ENCODE measurements around the gene RTP1. TPM values are rescaled to one million over a fixed set of nuclear protein-coding genes. Genes with fewer than 3 reads are reported as not detected.

The RTP1 gene
- total and polyA plus RNA-seq, 9 of the 15 experiments (the other 6 are each of a cell fraction or from before 2014, with no cell fraction given), result not detected

DNA sequence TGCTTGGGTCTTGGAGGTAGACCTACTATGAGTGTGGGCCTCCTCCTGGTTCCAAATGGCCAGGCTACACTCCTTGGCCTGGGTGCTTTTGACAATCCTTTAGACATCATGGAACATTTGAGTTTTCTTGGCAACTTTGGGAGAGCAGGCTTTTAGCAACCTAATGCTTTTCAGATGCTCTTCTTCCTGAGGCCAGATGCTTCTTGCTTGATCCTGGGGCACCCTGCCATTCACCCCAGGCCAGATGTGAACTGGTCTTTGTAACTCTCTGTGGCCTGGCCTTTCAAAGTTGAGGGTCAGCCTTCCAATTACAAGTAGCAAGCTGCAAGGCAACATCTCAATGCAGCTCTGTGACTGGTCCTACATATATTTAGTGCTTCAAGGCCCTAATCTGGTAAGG, 40.5 kb downstream of the RTP1 start:
- Histone ChIP-seq H3K36me3 (ENCODE audit: control insufficient read depth, insufficient read depth, low read length) (no peaks in the 10 kb centered on the region), H3K9ac (ENCODE audit: insufficient read depth in 1 of 2, low read depth in 2 of 2, low read length in 2 of 2) (no peak overlapping the region), H3K79me2 (ENCODE audit: control insufficient read depth, insufficient read depth, low read length) (no peaks in the 10 kb centered on the region), H4K20me1 (replicated peaks; ENCODE audit: control insufficient read depth, insufficient read depth, low read length) (no peaks in the 10 kb centered on the region), H3K4me3 (no peak overlapping the region), H2AFZ (ENCODE audit: low read depth, low read length) (no peak overlapping the region), H3K27ac (ENCODE audit: extremely low read depth, low read depth, low read length) (no peak overlapping the region), H3K4me2 (ENCODE audit: insufficient read depth, low read length) (no peak overlapping the region), H3K4me1 (replicated peaks in 1 of 2; ENCODE audit: control insufficient read depth in 2 of 2, insufficient read depth in 2 of 2, low read length in 2 of 2) (no peaks in the 10 kb centered on the region), H3K9me3 (replicated peaks; ENCODE audit: control insufficient read depth, insufficient read depth, low read depth, low read length) (no peaks in the 10 kb centered on the region), H3K9me1 (ENCODE audit: control insufficient read depth, insufficient read depth, low read length) (no peaks in the 10 kb centered on the region), H3K27me3 (ENCODE audit: control insufficient read depth in 2 of 2, insufficient read depth in 2 of 2, low read length in 2 of 2) (peaks cover 0 to 39% of the 10 kb centered on the region in 2 experiments; a peak in 4 of 5 replicates)
- DNase-seq (ENCODE audit: extremely low read depth in 1 of 4, low spot score in 3 of 4), result no peak
- BruUV-seq (replicated peaks), result no TSS peak
- intact Hi-C loops (cut with micrococcal nuclease), result no loop called here
- no peak for TF ChIP-seq NONO (IDR thresholded peaks at IDR 0.05; ENCODE audit: low read depth in 2 of 2, low read length in 1 of 2)
- TF ChIP-seq, protein P1, sequence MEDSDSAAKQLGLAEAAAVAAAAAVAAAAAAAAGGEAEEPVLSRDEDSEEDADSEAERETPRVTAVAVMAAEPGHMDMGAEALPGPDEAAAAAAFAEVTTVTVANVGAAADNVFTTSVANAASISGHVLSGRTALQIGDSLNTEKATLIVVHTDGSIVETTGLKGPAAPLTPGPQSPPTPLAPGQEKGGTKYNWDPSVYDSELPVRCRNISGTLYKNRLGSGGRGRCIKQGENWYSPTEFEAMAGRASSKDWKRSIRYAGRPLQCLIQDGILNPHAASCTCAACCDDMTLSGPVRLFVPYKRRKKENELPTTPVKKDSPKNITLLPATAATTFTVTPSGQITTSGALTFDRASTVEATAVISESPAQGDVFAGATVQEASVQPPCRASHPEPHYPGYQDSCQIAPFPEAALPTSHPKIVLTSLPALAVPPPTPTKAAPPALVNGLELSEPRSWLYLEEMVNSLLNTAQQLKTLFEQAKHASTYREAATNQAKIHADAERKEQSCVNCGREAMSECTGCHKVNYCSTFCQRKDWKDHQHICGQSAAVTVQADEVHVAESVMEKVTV (CRISPR knock-in tag; IDR thresholded peaks at IDR 0.05), result no peak
- TF ChIP-seq SREBF2 (CRISPR knock-in tag; IDR thresholded peaks at IDR 0.05), result no peak
- TF ChIP-seq, protein P2, sequence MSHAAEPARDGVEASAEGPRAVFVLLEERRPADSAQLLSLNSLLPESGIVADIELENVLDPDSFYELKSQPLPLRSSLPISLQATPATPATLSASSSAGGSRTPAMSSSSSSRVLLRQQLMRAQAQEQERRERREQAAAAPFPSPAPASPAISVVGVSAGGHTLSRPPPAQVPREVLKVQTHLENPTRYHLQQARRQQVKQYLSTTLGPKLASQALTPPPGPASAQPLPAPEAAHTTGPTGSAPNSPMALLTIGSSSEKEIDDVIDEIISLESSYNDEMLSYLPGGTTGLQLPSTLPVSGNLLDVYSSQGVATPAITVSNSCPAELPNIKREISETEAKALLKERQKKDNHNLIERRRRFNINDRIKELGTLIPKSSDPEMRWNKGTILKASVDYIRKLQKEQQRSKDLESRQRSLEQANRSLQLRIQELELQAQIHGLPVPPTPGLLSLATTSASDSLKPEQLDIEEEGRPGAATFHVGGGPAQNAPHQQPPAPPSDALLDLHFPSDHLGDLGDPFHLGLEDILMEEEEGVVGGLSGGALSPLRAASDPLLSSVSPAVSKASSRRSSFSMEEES (CRISPR knock-in tag; IDR thresholded peaks at IDR 0.05), result no peak
- no peak for TF ChIP-seq CBX2 (IDR thresholded peaks at IDR 0.05; ENCODE audit: insufficient read depth, low read length, poor library complexity, severe bottlenecking)
- TF ChIP-seq ZNF77 (CRISPR knock-in tag; IDR thresholded peaks at IDR 0.05), result no peak
- TF ChIP-seq, protein P3, sequence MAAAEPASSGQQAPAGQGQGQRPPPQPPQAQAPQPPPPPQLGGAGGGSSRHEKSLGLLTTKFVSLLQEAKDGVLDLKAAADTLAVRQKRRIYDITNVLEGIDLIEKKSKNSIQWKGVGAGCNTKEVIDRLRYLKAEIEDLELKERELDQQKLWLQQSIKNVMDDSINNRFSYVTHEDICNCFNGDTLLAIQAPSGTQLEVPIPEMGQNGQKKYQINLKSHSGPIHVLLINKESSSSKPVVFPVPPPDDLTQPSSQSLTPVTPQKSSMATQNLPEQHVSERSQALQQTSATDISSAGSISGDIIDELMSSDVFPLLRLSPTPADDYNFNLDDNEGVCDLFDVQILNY (CRISPR knock-in tag; IDR thresholded peaks at IDR 0.05), result no peak
- TF ChIP-seq PRMT5 (CRISPR knock-in tag; IDR thresholded peaks at IDR 0.05), result no peak
- no peak for TF ChIP-seq MXI1 (IDR thresholded peaks at IDR 0.05; ENCODE audit: low read depth, low read length)
- no peak for TF ChIP-seq SRSF9 (IDR thresholded peaks at IDR 0.05; ENCODE audit: borderline replicate concordance, low read depth, low read length)
- TF ChIP-seq ZBTB7A (IDR thresholded peaks at IDR 0.05; ENCODE audit: borderline replicate concordance, control insufficient read depth, low read depth, low read length), result no peak
- TF ChIP-seq, protein P4, sequence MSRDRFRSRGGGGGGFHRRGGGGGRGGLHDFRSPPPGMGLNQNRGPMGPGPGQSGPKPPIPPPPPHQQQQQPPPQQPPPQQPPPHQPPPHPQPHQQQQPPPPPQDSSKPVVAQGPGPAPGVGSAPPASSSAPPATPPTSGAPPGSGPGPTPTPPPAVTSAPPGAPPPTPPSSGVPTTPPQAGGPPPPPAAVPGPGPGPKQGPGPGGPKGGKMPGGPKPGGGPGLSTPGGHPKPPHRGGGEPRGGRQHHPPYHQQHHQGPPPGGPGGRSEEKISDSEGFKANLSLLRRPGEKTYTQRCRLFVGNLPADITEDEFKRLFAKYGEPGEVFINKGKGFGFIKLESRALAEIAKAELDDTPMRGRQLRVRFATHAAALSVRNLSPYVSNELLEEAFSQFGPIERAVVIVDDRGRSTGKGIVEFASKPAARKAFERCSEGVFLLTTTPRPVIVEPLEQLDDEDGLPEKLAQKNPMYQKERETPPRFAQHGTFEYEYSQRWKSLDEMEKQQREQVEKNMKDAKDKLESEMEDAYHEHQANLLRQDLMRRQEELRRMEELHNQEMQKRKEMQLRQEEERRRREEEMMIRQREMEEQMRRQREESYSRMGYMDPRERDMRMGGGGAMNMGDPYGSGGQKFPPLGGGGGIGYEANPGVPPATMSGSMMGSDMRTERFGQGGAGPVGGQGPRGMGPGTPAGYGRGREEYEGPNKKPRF (IDR thresholded peaks at IDR 0.05; ENCODE audit: low read depth, low read length), result no peak
- TF ChIP-seq WHSC1 (IDR thresholded peaks at IDR 0.05; ENCODE audit: low read length), result no peak
- no peak for TF ChIP-seq NCOA4 (IDR thresholded peaks at IDR 0.05; ENCODE audit: partially characterized antibody)
- in situ Hi-C loops (cut with MboI), result no loop called here
- POLR2A ChIA-PET, result interaction anchor here (0.6 kb wide), 1 partner anchor 227 kb away, joined by 4 read pairs; no protein-coding TSS in a partner anchor
- no peak for ATAC-seq
- CTCF ChIA-PET (ENCODE audit: low intra/inter-chr PET ratio), result no interaction called here
- no peak for FAIRE-seq
